PFSK-1 (cell line): ENCODE results near the gene TP53RK.

Source experiments
- POLR2AphosphoS5 ChIP-seq: IDR thresholded peaks from 2 replicates; pipeline ENCODE4 v1.6.1; 2012; ENCODE audit warnings: low read depth, mild to moderate bottlenecking, control low read depth, low read length, moderate library complexity
- TAF1 ChIP-seq: IDR thresholded peaks from 2 replicates; pipeline ENCODE4 v1.6.1; 2012; ENCODE audit warnings: low read length, control low read depth, borderline replicate concordance; ENCODE audit not compliant: insufficient read depth

GRCh38 chr20:46695892-46696291 is 6.6 kb upstream of the TP53RK start:
- no peak for TF ChIP-seq TAF1
- TF ChIP-seq POLR2AphosphoS5: no peak
